Effector memory CD4-positive, alpha-beta T cell (primary cell): ENCODE results near the gene ZNF593OS.

ENCODE experiments used
- DNase-seq, 3 donors: peaks; one replicate each; pipeline ENCODE4 v3.0.0-alpha.2; 2020
- H3K27ac ChIP-seq: 2 replicates; pipeline ENCODE4 v1.7.0; 2013; ENCODE audit warnings: mild to moderate bottlenecking, low read length, moderate library complexity; ENCODE audit not compliant: insufficient read depth, poor library complexity, severe bottlenecking
- H3K27me3 ChIP-seq: replicated peaks from 2 replicates; pipeline ENCODE4 v1.7.0; 2013; ENCODE audit warnings: mild to moderate bottlenecking, low read length; ENCODE audit not compliant: insufficient read depth, control insufficient read depth, poor library complexity, severe bottlenecking
- H3K36me3 ChIP-seq: 2 replicates; pipeline ENCODE4 v1.7.0; 2013; ENCODE audit warnings: mild to moderate bottlenecking, low read length, moderate library complexity; ENCODE audit not compliant: control insufficient read depth, insufficient read depth
- H3K4me1 ChIP-seq: 2 replicates; pipeline ENCODE4 v1.7.0; 2013; ENCODE audit warnings: low read length, mild to moderate bottlenecking; ENCODE audit not compliant: control insufficient read depth, insufficient read depth, poor library complexity, severe bottlenecking
- H3K4me3 ChIP-seq: 2 replicates; pipeline ENCODE4 v1.7.0; 2013; ENCODE audit warnings: low read length, low read depth, mild to moderate bottlenecking; ENCODE audit not compliant: insufficient read depth, poor library complexity, severe bottlenecking
- H3K9me3 ChIP-seq: 2 replicates; pipeline ENCODE4 v1.7.0; 2013; ENCODE audit warnings: mild to moderate bottlenecking, low read length, moderate library complexity; ENCODE audit not compliant: control insufficient read depth

The ZNF593OS gene

DNA sequence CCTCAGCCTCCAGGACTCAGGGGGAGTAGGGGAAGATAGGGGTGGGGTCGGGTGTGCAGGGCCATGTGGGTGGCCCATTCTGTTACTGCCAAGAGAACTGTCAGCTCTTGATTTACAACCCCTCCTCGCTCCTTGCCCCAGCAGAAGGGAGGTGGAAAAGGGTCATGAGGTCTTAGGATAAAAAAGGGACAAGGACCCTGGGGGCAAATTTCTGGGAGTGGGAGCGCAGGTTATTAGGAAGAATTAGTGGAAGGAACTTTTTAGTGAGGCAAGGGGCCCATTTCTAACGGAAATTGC, 11.9 kb downstream of the ZNF593OS start:
- H3K36me3 ChIP-seq: no peaks in the 10 kb centered on the region
- no peak overlapping the region for H3K4me3 ChIP-seq
- peaks cover 16% of the 10 kb centered on the region for H3K4me1 ChIP-seq
- H3K27me3 ChIP-seq: peaks cover 34% of the 10 kb centered on the region
- H3K9me3 ChIP-seq: no peaks in the 10 kb centered on the region
- no peak overlapping the region for H3K27ac ChIP-seq
- no peak for DNase-seq

DNA sequence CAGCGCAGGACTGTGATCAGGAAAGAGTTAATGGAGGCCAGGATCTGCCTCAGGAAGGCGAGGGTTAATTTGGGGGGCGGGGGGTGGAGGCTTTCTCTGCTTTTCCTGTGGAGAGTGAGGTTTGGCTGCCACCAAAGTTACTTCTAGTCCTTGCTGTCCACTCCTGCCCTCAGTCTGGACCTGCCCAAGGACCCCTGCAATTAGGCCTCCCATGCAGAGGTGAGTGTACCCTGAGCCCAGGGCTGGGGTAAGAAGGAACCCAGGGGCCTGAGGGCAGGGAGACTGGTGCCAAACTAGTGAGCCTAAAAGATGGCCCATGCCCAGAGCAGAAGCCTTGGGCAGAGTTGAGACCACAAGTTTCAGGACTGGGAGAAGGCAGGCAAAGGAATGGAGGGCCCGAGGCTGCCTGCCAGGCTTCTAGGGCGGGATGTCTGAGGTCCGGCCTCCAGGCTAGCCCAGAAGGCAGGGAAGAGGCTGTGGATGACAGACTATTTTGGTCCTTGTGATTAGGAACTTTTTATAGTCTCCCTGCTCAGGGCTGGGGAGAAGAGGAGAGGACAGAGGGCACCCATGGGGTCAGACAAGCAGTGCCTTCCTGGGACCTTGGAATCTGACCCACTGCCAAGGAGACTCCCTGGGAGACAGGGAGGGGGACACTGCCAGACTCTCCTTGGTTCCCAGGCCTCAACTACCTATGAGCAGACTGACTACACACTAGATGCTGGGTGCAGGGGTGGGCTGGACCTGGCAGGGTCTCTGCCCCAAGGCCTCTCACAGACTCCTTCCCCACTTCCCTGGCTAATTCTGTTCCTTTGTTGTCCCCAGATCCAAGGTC, 12.5 kb downstream of the ZNF593OS start, which contains the start of gene FAM110D:
Gene FAM110D (plus strand): TSS at position 172 of the 835 bp plus-strand sequence. CDS start 2,213 bp downstream, outside the sequence.
- H3K27ac ChIP-seq: no peak within 1 kb of the TSS
- no peak for DNase-seq
- peaks cover 13% of the 10 kb centered on the region for H3K4me1 ChIP-seq
- H3K9me3 ChIP-seq: no peaks in the 10 kb centered on the region
- H3K36me3 ChIP-seq: no peaks in the 10 kb centered on the region
- H3K4me3 ChIP-seq: no peak within 1 kb of the TSS
- peaks cover 34% of the 10 kb centered on the region for H3K27me3 ChIP-seq

DNA sequence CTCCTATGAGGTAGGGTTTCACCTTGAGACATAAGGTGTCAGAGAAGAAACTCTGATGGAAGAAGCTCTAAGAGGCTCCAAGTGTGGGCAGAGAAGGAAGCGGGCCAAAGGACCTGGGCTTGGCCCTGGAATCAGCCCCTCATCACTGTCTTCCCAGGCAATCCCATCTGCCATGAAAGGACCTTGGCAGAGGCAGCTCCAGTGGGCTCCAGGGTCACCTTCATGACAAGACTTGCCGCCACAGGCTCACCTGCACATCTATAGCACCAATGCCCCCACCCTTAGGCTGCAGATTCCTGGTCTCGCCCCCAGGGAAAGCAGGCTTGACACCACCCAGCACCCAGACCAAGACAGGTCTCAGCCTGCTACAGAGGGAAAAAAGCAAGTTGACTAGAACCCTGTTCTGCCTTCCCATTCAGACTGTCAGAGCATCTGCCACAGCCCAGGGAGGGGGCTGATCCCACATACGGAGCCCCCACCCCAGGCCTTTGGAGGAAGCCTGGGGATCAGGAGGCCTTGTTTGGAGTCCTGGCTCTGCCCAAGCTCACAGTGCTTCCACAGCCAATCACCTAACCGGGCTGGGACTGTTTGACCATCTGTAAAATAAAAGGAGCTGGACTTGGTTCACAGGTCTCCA, 13.2 kb downstream of the ZNF593OS start:
- Histone ChIP-seq H3K27me3 (peaks cover 34% of the 10 kb centered on the region), H3K9me3 (no peaks in the 10 kb centered on the region), H3K4me1 (peaks cover 9% of the 10 kb centered on the region), H3K36me3 (no peaks in the 10 kb centered on the region), H3K4me3 (no peak overlapping the region), H3K27ac (no peak overlapping the region)
- no peak for DNase-seq

DNA sequence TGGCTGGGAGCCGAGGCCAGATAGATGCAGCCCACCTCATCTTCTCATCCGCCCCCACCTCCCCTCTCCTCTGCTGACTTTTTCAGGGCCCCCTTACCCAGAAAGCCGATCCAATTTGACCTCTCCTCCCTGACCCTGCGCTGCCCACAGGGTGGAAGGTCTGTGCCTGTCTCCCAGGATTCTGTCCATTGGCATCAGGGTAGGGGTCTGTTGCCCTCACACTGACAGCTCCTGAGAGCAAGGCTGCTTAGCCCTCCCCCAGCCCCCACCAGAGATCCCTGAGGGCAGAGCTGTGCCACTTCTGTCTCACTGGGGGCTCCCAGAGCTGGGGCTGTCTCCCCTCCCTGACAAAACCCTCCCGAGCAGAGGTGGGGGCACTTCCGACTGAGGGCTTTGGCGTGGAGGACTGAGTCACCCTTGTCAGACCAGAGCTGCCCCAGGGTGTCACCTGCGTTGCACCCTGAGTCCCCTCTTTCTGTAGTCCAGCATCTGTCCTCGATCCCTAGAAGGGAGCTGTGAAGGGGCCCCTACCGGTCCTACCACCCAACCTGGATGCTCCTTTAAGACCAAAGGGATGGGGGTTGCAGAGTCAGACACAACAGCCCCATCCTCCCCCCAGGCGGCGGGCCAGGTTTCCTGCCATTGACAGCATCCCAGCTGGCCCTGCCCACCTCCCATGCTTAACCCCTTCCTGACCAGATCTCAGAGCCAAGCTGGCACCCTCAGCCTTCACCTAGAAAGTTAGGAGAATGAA, 15.2 kb downstream of the ZNF593OS start:
- no peak overlapping the region for H3K27ac ChIP-seq
- no peak for DNase-seq
- H3K9me3 ChIP-seq: no peaks in the 10 kb centered on the region
- no peaks in the 10 kb centered on the region for H3K36me3 ChIP-seq
- H3K27me3 ChIP-seq: peaks cover 22% of the 10 kb centered on the region
- H3K4me3 ChIP-seq: no peak overlapping the region
- H3K4me1 ChIP-seq: peaks cover 2% of the 10 kb centered on the region

DNA sequence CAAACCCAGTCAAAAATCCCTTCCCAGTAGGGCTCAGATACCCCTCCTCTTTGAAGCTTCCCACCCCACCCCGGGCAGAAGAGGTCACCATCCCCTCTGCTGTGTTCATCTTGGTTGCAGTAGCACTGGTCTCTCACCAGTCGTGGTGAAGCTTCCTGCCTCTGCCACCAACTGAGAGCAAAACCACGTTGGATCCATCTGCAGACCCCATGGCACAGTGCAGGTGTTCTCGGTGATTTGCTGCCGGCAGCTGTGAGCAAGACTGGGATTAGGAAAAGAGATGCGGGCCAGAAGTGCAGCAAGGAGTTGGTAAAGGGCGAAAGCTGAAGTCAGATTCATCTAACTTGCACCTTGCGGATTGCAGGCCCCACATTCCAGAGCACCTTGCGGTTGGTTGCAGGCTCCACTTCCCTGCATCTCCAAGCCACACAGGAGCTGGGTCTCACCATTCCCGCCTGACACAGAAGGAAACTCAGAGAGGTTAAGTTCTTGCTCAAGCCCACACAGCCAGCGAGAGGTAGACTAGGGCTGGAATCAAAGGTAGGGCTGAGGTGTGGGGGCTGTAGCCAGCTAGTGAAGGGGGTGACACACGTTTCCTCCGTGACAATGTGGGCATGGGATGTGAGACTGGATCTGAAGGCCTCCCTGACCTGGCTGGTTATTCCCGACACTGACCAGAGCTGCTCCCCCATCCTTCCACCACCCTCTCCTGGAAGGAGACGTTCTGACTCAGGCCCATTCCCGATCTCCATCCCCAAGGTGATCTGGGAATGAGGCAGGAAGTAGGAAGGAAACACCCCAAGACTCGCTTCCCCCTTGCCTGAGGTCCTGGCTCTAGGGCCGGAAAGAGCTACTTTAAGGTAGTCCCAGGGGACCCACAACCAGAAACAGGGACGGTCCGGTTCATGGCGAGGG, 16.0 kb downstream of the ZNF593OS start:
- no peak for DNase-seq
- no peak overlapping the region for H3K4me3 ChIP-seq
- H3K4me1 ChIP-seq: no peaks in the 10 kb centered on the region
- H3K27ac ChIP-seq: no peak overlapping the region
- H3K36me3 ChIP-seq: no peaks in the 10 kb centered on the region
- H3K9me3 ChIP-seq: no peaks in the 10 kb centered on the region
- H3K27me3 ChIP-seq: peaks cover 14% of the 10 kb centered on the region

DNA sequence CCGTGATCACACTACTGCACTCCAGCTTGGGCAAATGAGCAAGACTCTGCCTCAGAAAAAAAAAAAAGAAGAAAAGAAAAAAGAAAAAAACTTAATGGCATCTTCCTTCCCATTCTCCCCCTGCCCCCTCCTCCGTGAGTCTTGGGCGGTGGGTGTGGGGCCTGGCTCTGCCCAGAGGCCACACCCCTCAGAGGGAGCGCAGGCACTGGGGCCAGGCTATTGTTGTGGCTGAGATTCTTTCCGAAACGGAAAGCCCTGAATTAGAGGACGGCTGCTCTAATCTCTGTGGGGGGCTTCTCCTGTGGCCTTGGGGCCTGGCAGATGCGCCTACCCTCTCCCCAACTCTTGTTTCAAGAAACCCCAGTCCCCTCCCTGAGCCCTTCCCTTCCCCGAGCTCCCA, 16.9 kb downstream of the ZNF593OS start:
- no peak overlapping the region for H3K27ac ChIP-seq
- H3K9me3 ChIP-seq: no peaks in the 10 kb centered on the region
- DNase-seq: no peak
- H3K27me3 ChIP-seq: peaks cover 12% of the 10 kb centered on the region
- no peaks in the 10 kb centered on the region for H3K4me1 ChIP-seq
- H3K4me3 ChIP-seq: no peak overlapping the region
- H3K36me3 ChIP-seq: no peaks in the 10 kb centered on the region

DNA sequence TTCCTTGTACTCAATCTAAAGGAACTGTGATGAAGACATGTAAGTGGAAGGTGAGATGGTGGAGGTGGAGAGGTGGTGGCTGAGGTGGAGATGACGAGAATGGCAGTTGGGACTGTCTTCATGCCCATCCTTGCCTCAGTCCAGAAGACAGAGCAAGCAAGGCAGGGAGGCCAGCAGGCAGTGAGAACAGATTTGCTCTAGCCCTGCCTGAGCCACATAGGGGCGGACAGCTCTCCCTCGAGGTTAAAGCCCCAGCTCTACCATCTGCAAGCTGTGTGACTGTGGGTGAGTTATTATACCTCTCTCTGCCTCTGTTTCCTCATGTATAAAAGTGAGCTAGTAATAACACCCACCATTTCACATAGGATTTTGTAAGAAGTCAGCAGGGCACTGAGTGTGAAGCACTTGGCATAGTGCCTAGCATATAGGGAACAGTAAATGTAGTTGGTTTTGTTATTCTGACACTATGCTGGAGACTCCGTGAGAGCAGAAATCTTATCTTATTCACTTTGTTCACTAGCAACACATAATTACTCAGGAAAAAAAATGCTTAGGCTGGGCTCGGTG, 17.6 kb downstream of the ZNF593OS start:
- Histone ChIP-seq H3K4me3 (no peak overlapping the region), H3K9me3 (no peaks in the 10 kb centered on the region), H3K27ac (no peak overlapping the region), H3K27me3 (peaks cover 8% of the 10 kb centered on the region), H3K4me1 (no peaks in the 10 kb centered on the region), H3K36me3 (no peaks in the 10 kb centered on the region)
- no peak for DNase-seq

DNA sequence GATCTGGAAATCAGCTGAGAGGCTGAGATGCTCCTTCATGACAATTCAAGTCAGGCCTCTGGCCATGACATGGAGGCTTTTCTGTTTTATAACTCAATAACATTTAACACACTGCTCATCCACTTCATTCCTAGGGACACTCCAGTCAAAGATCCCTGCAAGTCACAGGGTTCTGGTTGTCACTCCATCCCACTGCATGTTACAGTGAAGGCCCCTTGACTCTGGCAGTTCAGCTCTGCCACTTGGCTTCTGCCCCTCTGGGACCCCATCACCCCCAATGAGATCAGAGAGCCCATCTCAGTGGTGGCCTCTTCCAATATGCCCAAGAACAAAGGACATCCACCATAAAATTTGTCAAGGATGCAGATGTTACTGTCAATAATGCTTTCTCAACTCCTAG, 22.7 kb downstream of the ZNF593OS start:
- no peaks in the 10 kb centered on the region for H3K9me3 ChIP-seq
- no peaks in the 10 kb centered on the region for H3K36me3 ChIP-seq
- no peak overlapping the region for H3K4me3 ChIP-seq
- no peak overlapping the region for H3K27ac ChIP-seq
- DNase-seq: no peak
- peaks cover 5% of the 10 kb centered on the region for H3K4me1 ChIP-seq
- H3K27me3 ChIP-seq: no peaks in the 10 kb centered on the region

DNA sequence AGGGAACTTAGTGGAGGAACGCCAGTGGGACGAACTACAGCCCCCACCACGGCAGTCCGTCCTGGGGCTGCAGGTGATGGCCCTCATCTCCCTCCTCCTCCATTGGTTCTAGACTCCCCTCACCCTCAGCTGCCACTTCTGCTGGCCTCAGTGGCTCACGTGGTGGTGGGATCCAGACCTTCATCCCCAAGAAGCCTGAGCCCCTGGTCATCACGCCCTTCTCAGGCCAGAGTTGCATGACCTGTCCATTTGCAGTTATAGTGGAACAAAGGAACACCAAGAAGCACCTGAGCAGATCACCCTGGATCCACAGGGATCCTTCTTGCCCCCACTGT, 25.7 kb downstream of the ZNF593OS start:
- DNase-seq: no peak
- Histone ChIP-seq H3K4me1 (peaks cover 5% of the 10 kb centered on the region), H3K27ac (no peak overlapping the region), H3K4me3 (no peak overlapping the region), H3K36me3 (no peaks in the 10 kb centered on the region), H3K9me3 (no peaks in the 10 kb centered on the region), H3K27me3 (no peaks in the 10 kb centered on the region)
